HL-60/S4 (cell line): ENCODE data around the gene MS4A4E.
"Not testable (repeated sequence)": the region's sequence is repeated elsewhere in the genome, so short reads cannot be mapped to it uniquely, and the experiment has no call there.

Source experiments
- in situ Hi-C: fragments of 300-500 bp; cut with MboI; formaldehyde crosslinking; loops from 2 replicates; pipeline ENCODE4 v1.14.3; 2022; ENCODE audit warnings: low sequenced_read_pairs

Gene MS4A4E

DNA sequence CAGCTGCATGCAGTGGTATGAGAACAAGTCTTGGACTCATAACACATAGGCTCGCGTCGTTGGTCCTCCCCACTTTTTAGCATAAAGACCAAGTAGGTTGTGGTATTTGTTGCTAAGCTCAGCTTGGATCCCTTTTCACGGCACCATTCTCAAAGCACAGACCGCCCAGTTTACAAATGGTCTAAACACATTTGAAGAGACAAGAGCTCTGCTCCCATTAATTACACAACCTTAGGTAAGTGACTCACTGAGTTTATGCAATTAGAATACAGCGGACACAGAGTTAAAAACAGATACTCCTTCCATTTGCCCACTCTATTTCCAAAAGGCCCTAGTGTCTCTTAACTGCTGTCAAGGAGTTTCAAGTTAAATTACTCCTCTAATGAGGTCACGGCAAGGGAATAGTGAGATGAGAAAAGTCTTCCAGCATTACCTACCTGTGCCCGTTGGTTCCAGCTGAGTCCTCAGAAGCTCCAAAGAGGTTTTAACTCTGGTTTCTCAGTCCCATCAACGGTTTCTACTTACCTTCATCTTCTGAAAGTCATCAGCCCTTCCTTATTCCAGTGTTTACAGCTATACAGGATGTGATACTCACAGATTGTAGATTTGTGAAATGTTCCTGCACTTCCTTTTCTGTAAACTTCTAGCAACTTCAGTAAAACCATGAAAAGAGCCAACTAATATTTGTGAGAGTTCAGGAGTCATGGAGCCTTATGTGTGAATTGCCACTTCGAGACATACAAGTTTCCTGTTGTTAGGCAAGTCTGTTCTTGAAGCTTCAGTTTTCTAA lies 60.2 kb downstream of the MS4A4E start, which contains the start of gene MS4A6A:
TSS of gene MS4A6A (minus strand) at position 543 of the 790 bp plus-strand sequence. CDS start 1,356 bp downstream, outside the sequence.
- in situ Hi-C loops: no loop called here

DNA sequence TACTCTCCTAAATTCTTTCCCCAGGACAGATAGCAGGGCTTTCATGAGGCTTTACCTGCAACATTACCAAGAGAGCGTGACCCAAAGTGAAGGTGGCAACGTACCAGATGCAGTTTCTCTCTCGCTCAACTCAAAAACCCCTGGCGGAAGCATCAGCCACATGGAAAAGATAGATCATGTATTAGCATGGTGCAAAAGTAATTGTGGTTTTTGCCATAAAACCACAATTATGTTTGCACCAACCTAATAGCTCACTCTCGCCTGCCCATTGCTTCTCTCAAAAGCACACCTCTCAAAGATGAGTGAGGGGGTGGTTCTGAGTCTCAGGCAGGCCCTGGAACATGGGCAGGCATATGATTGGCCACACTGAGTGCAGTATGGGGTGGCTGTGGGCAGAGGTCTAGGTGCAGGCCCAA lies 67.1 kb downstream of the MS4A4E start:
- in situ Hi-C loops: no loop called here

- in situ Hi-C loops: no loop called here
Observed at GRCh38 chr11:60172011-60172410, 70.9 kb downstream of the MS4A4E start.

GRCh38 chr11:60170566-60170965 lies 72.4 kb downstream of the MS4A4E start:
- in situ Hi-C loops: no loop called here

DNA sequence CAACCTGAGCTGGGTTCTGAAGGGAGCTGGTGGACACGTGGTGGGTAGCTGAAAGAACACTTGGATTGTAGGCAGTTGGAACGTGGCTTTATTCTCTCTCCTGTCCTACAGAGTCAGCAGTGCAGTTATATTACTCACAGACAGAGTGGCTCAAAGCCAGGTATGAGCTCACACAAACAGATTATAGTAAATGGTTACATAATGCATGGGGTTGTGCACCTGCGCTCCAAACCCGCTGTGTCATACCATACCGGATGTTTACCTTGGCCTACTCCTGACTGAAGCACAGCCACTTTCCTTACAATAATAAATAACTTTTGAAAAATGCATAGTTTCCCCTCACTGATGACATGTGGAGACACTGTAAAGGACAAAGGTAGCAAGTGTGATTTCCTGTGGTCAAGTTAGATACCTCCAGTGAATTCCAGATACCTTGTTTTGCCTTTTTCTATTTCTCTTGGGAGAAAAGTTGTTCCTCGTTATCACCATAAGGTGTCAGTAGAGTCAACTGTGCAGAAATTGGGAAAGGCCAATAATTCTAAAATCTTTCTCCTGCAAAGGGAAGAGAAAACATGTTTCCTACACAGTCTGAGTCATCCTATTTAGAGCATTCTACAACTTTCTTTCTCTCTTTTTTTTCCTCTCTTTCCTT lies 73.5 kb downstream of the MS4A4E start:
- in situ Hi-C loops: no loop called here

- in situ Hi-C loops: no loop called here
Observed at GRCh38 chr11:60168306-60168705, 74.6 kb downstream of the MS4A4E start.

DNA sequence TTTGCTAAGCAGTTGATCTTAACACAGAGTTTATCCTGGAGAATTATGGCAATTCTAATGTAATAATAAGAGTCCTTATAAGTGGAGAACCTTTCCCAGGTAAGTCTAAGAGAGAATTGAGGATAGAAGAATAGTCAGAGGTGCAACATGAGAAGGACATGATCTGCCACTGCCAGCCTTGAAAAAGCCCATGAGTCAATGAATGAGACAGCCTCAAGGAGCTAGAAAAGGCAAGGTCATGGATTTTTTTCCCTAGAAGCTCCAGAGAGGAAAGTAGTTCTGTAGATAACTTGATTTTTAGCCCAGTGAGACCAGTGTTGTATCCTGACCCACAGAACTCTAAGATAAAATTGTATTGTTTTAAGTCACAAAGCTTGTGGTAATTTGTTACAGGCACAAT lies 77.0 kb downstream of the MS4A4E start:
- in situ Hi-C loops: no loop called here

- in situ Hi-C loops: no loop called here
Observed at GRCh38 chr11:60165538-60165937, 77.4 kb downstream of the MS4A4E start.

DNA sequence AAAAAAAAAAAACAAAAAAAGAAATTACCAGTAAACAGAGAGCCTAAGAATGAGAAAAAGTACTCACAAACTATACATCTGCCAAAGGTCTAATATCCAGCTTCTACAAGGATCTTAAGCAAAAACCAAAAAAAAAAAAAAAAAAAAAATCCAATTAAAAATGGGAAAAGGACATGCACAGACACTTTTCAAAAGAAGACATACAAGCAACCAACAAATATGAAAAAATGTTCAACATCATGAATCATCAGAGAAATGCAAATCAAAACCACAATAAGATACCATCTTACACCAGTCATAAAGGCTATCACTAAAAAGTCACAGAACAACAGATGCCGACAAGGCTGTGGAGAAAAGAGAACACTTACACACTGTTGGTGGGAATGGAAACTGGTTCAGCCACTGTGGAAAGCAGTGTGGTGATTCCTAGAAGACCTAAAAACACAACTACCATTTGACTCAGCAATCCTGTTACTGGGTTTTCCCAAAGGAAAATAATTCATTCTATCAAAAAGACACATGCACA lies 78.3 kb downstream of the MS4A4E start:
- in situ Hi-C loops: no loop called here

DNA sequence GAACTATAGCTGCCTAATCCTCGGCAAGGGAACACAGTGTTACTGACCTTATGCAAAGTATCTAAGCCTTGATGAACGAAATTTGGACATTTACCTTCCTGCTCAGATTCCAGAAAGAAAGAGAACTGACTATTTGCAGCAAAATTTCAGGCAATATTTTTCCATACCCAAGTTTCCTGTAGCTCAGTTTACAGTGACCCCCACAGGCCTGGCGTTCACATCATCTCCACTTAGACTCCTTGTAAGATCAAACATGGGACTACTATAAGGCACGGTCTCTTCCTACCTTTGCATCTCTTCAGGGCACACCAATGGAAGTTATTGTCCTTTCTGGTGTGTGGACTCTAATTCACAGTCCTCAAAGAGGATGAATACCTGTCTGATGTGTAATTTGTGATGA lies 81.2 kb downstream of the MS4A4E start:
- in situ Hi-C loops: no loop called here

DNA sequence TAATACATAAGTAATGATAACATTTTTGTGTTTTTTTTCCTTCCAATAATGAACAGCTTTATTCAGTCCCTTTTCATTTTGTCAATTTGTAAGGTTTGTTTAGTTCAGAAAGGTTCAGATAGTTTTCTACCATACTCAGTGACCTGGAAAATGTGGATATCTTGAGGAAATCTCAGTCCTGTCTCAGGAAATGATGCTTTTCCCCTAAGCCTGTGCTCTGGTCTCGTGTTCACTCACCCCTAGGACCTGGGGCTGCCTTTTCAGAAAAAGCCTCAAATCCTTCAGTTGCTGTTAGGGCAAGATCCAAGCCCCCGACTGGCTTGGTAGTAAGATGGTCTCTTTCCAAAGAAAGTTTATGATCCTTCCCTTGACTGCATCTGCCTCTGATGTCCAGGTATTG lies 81.8 kb downstream of the MS4A4E start:
- in situ Hi-C loops: no loop called here

GRCh38 chr11:60159868-60160267 lies 83.1 kb downstream of the MS4A4E start:
- in situ Hi-C loops: no loop called here

DNA sequence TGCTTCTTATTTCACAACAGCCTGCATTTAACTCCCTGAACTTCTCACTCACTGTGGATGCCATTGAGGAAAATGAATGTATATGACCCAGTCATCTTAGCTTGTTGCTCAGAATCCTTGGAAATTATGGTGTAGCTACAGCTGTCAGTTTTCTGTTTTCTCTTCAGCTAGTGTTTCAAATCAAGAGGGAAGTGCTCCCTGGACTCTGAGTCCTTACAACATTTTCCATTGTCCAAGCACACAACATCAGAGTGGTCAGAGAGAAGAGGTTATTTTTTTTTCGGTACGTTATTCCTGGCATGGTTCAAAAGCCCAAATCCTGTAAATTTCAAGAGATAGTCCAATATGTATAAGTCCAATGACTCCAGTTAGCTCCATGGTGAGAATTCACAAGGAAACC lies 83.7 kb downstream of the MS4A4E start:
- in situ Hi-C loops: no loop called here

GRCh38 chr11:60158636-60159035 lies 84.3 kb downstream of the MS4A4E start:
- in situ Hi-C loops: no loop called here

DNA sequence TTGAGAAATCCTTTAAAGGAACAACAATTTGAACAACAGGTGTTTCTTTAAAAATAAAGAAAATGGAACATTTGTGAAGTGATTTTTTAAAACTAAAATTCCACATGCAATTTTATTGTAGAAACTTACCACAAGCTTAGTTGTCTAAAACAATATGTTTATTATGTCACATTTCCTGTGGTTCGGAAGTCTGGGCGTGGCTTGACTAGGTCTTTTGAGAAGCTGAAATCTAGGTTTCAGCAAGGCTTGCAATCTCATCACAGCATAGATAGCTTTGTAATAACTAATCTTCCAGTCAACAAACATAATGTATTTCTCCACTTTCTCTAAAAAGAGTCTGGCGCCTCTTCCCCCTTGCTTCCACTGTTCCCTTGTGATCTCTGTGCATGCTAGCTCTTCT lies 87.0 kb downstream of the MS4A4E start:
- in situ Hi-C loops: no loop called here

DNA sequence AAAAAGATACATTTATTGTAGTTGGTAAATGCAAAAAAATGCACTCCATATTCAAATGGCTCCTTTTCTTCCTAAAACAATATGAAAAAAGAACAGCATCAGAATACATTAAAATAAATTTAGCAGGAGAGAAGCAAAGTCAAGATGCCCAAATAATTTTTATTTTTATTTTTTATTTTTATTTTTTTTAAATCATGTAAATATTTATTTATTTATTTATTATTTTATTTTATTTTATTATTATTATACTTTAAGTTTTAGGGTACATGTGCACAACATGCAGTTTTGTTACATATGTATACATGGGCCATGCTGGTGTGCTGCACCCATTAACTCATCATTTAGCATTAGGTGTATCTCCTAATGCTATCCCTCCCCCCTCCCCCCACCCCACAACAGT lies 90.2 kb downstream of the MS4A4E start:
- in situ Hi-C loops: not testable (repeated sequence)

DNA sequence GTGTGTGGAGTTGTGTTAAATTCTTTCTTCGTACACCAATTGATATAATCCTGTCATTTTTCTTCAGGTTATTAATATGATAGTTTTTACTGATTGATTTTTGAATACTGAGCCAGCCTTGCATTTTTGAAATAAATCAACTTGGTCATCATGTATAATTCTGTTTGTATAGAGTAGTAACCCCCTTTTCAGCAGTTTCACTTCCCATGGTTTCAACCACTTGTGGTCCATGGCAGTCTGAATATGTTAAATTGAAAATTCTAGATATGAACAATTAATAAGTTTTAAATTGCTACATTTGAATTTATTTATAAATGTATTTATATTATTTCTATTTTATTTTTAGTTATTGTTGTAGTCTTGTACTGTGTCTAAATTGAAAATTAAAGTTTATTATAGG lies 92.7 kb downstream of the MS4A4E start:
- in situ Hi-C loops: no loop called here
